SK-N-SH (cell line): Measurements from ENCODE around the gene BMP2K. TPM values are rescaled to one million over a fixed set of nuclear protein-coding genes. Genes with fewer than 3 reads are reported as not detected.

Experiments
- CTCF ChIA-PET: fragments of 300-600, 350-600 bp; formaldehyde crosslinking; extraction: SDS; loops from one replicate; lab custom pipeline; 2021; lab: Yijun Ruan, JAX
- POLR2A ChIA-PET: fragments of 350-600 bp; sonication (Branson Sonifier 250); formaldehyde crosslinking; extraction: SDS; loops from one replicate; lab custom pipeline; 2020; ENCODE audit warnings: antibody characterized with exemption, inconsistent platforms; lab: Yijun Ruan, JAX
- DNase-seq: peaks from one replicate; pipeline ENCODE4 v3.0.0; 2012
- H2AFZ ChIP-seq: fragments of 200-600 bp; sonication (generic); 2 replicates; pipeline ENCODE4 v1.8.1; 2016; ENCODE audit warnings: antibody characterized with exemption, mild to moderate bottlenecking, low read depth
- H3F3A ChIP-seq: fragments of 200-600 bp; sonication (generic); replicated peaks from 2 replicates; pipeline ENCODE3; 2016; ENCODE audit warnings: antibody characterized with exemption, mild to moderate bottlenecking; ENCODE audit not compliant: insufficient read depth
- H3K27ac ChIP-seq, 2 experiments: fragments of 200-500 bp in 1 of 2; fragments of 200-600 bp in 1 of 2; sonication (Bioruptor generic) in 1 of 2; sonication (generic), shearing (Covaris generic) in 1 of 2; 2 replicates each; pipeline versions ENCODE4 v1.5.1 to v1.6.1; 2014 to 2016; ENCODE audit warnings: low read depth in 2 of 2, inconsistent platforms in 1 of 2, low read length in 1 of 2, mild to moderate bottlenecking in 1 of 2, mixed read lengths in 1 of 2
- H3K27me3 ChIP-seq: fragments of 200-600 bp; sonication (generic), shearing (Covaris generic); 2 replicates; pipeline ENCODE4 v1.6.1; 2016; ENCODE audit warnings: mixed run types; ENCODE audit not compliant: insufficient read depth
- H3K36me3 ChIP-seq, 2 experiments: fragments of 200-500 bp in 1 of 2; fragments of 200-600 bp in 1 of 2; sonication (Bioruptor generic) in 1 of 2; sonication (generic) in 1 of 2; replicated peaks in 1 of 2; 2 replicates each; pipeline versions ENCODE3 to v1.5.1; 2014 to 2016; ENCODE audit warnings: low read length in 1 of 2, mild to moderate bottlenecking in 1 of 2; ENCODE audit not compliant: insufficient read depth in 2 of 2, control insufficient read depth in 1 of 2
- H3K4me1 ChIP-seq, 2 experiments: fragments of 200-500 bp in 1 of 2; fragments of 200-600 bp in 1 of 2; sonication (Bioruptor generic) in 1 of 2; sonication (generic), shearing (Covaris generic) in 1 of 2; 2 replicates each; pipeline versions ENCODE4 v1.5.1 to v1.6.1; 2014 to 2016; ENCODE audit warnings: low read depth in 1 of 2, low read length in 1 of 2, mixed run types in 1 of 2; ENCODE audit not compliant: insufficient read depth in 2 of 2, control insufficient read depth in 1 of 2
- H3K4me2 ChIP-seq: fragments of 200-600 bp; sonication (generic), shearing (Covaris generic); 2 replicates; pipeline ENCODE4 v1.6.1; 2017; ENCODE audit warnings: mixed run types
- H3K4me3 ChIP-seq, 2 experiments: fragments of 200-500 bp in 1 of 2; fragments of 200-600 bp in 1 of 2; sonication (Bioruptor generic) in 1 of 2; sonication (generic), shearing (Covaris generic) in 1 of 2; 2 replicates each; pipeline versions ENCODE4 v1.5.1 to v1.8.1; 2014 to 2016; ENCODE audit warnings: low read depth in 2 of 2, inconsistent platforms in 1 of 2, low read length in 1 of 2, mild to moderate bottlenecking in 1 of 2, mixed read lengths in 1 of 2, moderate library complexity in 1 of 2
- H3K79me2 ChIP-seq: fragments of 200-600 bp; sonication (generic); 2 replicates; pipeline ENCODE4 v1.8.1; 2017; ENCODE audit warnings: mild to moderate bottlenecking; ENCODE audit not compliant: insufficient read depth
- H3K9ac ChIP-seq: fragments of 200-600 bp; sonication (generic); 2 replicates; pipeline ENCODE4 v1.6.1; 2017; ENCODE audit warnings: mixed run types
- H3K9me2 ChIP-seq: fragments of 200-600 bp; sonication (generic); 2 replicates; pipeline ENCODE4 v1.6.1; 2017; ENCODE audit warnings: mixed run types
- H3K9me3 ChIP-seq: fragments of 200-600 bp; sonication (generic); 2 replicates; pipeline ENCODE4 v1.6.1; 2017; ENCODE audit warnings: mixed run types, mild to moderate bottlenecking, moderate library complexity
- H4K20me1 ChIP-seq: fragments of 200-600 bp; sonication (generic); 2 replicates; pipeline ENCODE4 v1.6.1; 2017; ENCODE audit warnings: mild to moderate bottlenecking, mixed run types; ENCODE audit not compliant: insufficient read depth
- CHD2 ChIP-seq: fragments of 150-350 bp; IDR thresholded peaks from 2 replicates; pipeline ENCODE4 v1.6.1; 2018; ENCODE audit warnings: low read length; ENCODE audit not compliant: partially characterized antibody
- ELF1 ChIP-seq: IDR thresholded peaks from 2 replicates; pipeline ENCODE4 v1.4.0; 2012
- EZH2phosphoT487 ChIP-seq: fragments of 200-600 bp; sonication (generic); IDR thresholded peaks from 2 replicates; pipeline ENCODE4 v1.6.1; 2017; ENCODE audit warnings: low read depth, mixed run types, mild to moderate bottlenecking, antibody characterized with exemption, moderate library complexity, borderline replicate concordance
- FOXJ3 ChIP-seq: sonication (generic); formaldehyde crosslinking; IDR thresholded peaks from 2 replicates; pipeline ENCODE4 v1.5.1; 2020; ENCODE audit warnings: mild to moderate bottlenecking, missing genetic modification reagents
- FOXM1 ChIP-seq: IDR thresholded peaks from 2 replicates; pipeline ENCODE4 v1.4.0; 2012; ENCODE audit warnings: low read depth, mild to moderate bottlenecking
- GATA2 ChIP-seq: sonication (generic); formaldehyde crosslinking; IDR thresholded peaks from 2 replicates; pipeline ENCODE4 v1.5.0; 2020; ENCODE audit warnings: mild to moderate bottlenecking, missing genetic modification reagents
- IRF3 ChIP-seq: fragments of 150-350 bp; IDR thresholded peaks from 2 replicates; pipeline ENCODE4 v1.6.1; 2016; ENCODE audit warnings: mild to moderate bottlenecking, low read depth, low read length
- JUND ChIP-seq: IDR thresholded peaks from 2 replicates; pipeline ENCODE4 v1.4.0; 2012
- RCOR1 ChIP-seq: fragments of 150-350 bp; IDR thresholded peaks from 2 replicates; pipeline ENCODE4 v1.6.1; 2017; ENCODE audit warnings: antibody characterized with exemption, low read length
- REST ChIP-seq: IDR thresholded peaks from 2 replicates; pipeline ENCODE4 v1.6.1; 2012; ENCODE audit warnings: mild to moderate bottlenecking, low read depth, low read length, moderate library complexity
- RXRA ChIP-seq: IDR thresholded peaks from 2 replicates; pipeline ENCODE4 v1.4.0; 2012; ENCODE audit warnings: low read depth, mild to moderate bottlenecking, borderline replicate concordance
- SMC3 ChIP-seq: IDR thresholded peaks from 2 replicates; pipeline ENCODE4 v1.6.1; 2012; ENCODE audit warnings: low read depth, low read length, improper control_type of control experiment
- ZBTB33 ChIP-seq: IDR thresholded peaks from 2 replicates; pipeline ENCODE4 v1.4.0; 2012; ENCODE audit warnings: low read depth, borderline replicate concordance
- WGBS: methylation state at CpG from one replicate; pipeline ENCODE4 v1.1.6; 2017; ENCODE audit warnings: low lambda C conversion rate; 5-methylcytosine and 5-hydroxymethylcytosine counted together
- polyA plus RNA-seq, 3 experiments: library from polyadenylated mRNA; depleted of rRNA; stranded (reverse); fragments of >200 nt; gene quantifications; 2 replicates each; pipeline ENCODE4 v1.2.3, GENCODE V29; 2012

Gene BMP2K
- polyA plus RNA-seq, 1 of the 3 experiments (the other 2 are of a cell fraction) = 7.2 TPM

DNA sequence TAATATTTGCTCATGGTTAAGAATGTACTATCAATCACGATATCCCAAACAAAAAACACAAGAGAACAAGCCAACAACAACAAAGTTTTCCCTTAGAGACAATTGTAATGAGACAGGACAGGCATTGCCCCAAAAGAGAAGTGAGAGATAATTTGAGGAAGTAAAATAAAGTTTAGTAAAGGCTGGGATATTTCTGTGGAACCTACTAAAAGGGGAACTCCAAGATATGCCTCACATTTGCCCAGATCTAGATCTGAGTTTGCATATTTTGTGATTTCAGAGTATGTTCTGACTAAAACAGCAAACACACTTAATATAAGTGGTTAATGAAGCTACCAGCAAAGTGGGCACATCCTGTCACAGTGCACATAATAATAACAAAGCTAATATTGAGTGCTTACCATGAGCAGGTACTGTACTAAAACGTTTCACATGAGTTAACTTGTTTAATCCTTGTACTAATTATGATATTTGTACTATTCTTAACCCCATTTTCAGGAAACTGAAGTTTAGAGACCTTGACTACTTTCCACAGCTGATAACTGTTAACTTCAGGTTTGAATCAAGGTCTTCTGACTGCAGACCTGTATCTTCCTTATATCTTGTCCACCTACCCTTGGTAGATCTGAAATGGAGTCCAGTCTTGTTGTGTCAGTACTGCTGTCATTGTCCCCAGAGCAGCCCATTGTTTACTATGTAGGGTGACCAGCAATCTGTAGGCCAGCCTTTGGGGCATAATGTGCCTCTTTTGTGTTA is 26.0 kb upstream of the BMP2K start:
- H3K27ac ChIP-seq = no peak overlapping the region
- POLR2A ChIA-PET = no interaction called here
- no peaks in the 10 kb centered on the region for H3K36me3 ChIP-seq
- no peak overlapping the region for H3K4me3 ChIP-seq
- H2AFZ ChIP-seq = no peak overlapping the region
- CTCF ChIA-PET = no interaction called here
- DNase-seq = no peak
- H3K9ac ChIP-seq = no peak overlapping the region
- H3K9me3 ChIP-seq = no peaks in the 10 kb centered on the region
- no peaks in the 10 kb centered on the region for H3F3A ChIP-seq
- 0 out of 4 replicates have a peak, but pooled peaks cover 0 to 5% of the 10 kb centered on the region in 2 experiments for H3K4me1 ChIP-seq
- H3K79me2 ChIP-seq = no peaks in the 10 kb centered on the region
- H4K20me1 ChIP-seq = no peaks in the 10 kb centered on the region
- H3K9me2 ChIP-seq = no peaks in the 10 kb centered on the region
- WGBS = 59% methylated on average over 2 of the region's 2 CpGs
- H3K27me3 ChIP-seq = no peaks in the 10 kb centered on the region
- no peak overlapping the region for H3K4me2 ChIP-seq
- no peak for TF ChIP-seq FOXM1
- TF ChIP-seq FOXJ3 (CRISPR knock-in tag) = no peak
- TF ChIP-seq IRF3 = no peak
- TF ChIP-seq REST = no peak
- no peak for TF ChIP-seq EZH2phosphoT487
- TF ChIP-seq RCOR1 = no peak
- TF ChIP-seq JUND = no peak
- TF ChIP-seq GATA2 (CRISPR knock-in tag) = no peak
- TF ChIP-seq SMC3 = no peak
- no peak for TF ChIP-seq ELF1
- no peak for TF ChIP-seq RXRA
- no peak for TF ChIP-seq CHD2
- TF ChIP-seq ZBTB33 = no peak
